Thyroid gland (tissue), 4 donors: Measurements from ENCODE around the gene FKBP2. TPM values are rescaled to one million over a fixed set of nuclear protein-coding genes. Genes with fewer than 3 reads are reported as not detected.

Experiments used
- DNase-seq, 2 donors: peaks; one replicate each; pipeline ENCODE4 v3.0.0-alpha.2; 2019
- H3K27ac ChIP-seq, 3 donors: fragments of 200-600 bp; sonication (generic); 1 replicate in 2 of 3; 2 replicates in 1 of 3; pipeline ENCODE4 v1.5.1; 2016 to 2019; ENCODE audit warnings: mild to moderate bottlenecking in 1 of 3, moderate library complexity in 1 of 3
- H3K27me3 ChIP-seq: fragments of 200-600 bp; sonication (generic); one replicate; pipeline ENCODE4 v1.5.1; 2019
- H3K36me3 ChIP-seq, 2 donors: fragments of 200-600 bp; sonication (generic); one replicate each; pipeline ENCODE4 v1.5.1; 2016 to 2019
- H3K4me1 ChIP-seq, 2 donors: fragments of 200-600 bp; sonication (generic); one replicate each; pipeline ENCODE4 v1.5.1; 2017 to 2019
- H3K4me3 ChIP-seq, 3 donors: fragments of 200-600 bp; sonication (generic); replicated peaks in 1 of 3; 1 replicate in 2 of 3; 2 replicates in 1 of 3; pipeline ENCODE4 v1.5.1; 2016; ENCODE audit warnings: mild to moderate bottlenecking in 1 of 3
- H3K9me3 ChIP-seq: fragments of 200-600 bp; sonication (generic); one replicate; pipeline ENCODE4 v1.5.1; 2017
- CTCF ChIP-seq, 6 experiments: fragments of 200-600 bp in 3 of 6; fragments of 450-650 bp in 3 of 6; sonication (generic) in 3 of 6; IDR thresholded peaks; one replicate each; pipeline ENCODE4 v1.5.1; 2016 to 2019; ENCODE audit warnings: antibody characterized with exemption in 6 of 6, mild to moderate bottlenecking in 2 of 6, inconsistent platforms in 1 of 6, moderate library complexity in 1 of 6
- POLR2A ChIP-seq, 2 donors: fragments of 450-650 bp; IDR thresholded peaks; one replicate each; pipeline ENCODE4 v1.6.1; 2017; ENCODE audit warnings: antibody characterized with exemption in 2 of 2, mild to moderate bottlenecking in 2 of 2, moderate library complexity in 1 of 2
- WGBS, 2 donors: methylation state at CpG; one replicate each; pipeline ENCODE4 v1.1.5; 2017; 5-methylcytosine and 5-hydroxymethylcytosine counted together
- intact Hi-C: fragments of 100-400 bp; cut with DNase I; formaldehyde crosslinking; loops from one replicate; pipeline ENCODE4 v1.15.1; 2023
- total RNA-seq, 4 donors: library from RNA; depleted of rRNA; stranded (reverse); fragments of >200 nt; gene quantifications; one replicate each; pipeline ENCODE4 v1.2.3, GENCODE V29; 2016

The FKBP2 gene
- total RNA-seq, 4 donors from 2014 or later = 107 to 271 (median 196) TPM

- Histone ChIP-seq H3K27me3 (no peaks in the 10 kb centered on the region), H3K27ac (no peak overlapping the region), H3K4me1 (peaks cover 34 to 56% of the 10 kb centered on the region in 2 donors), H3K36me3 (peaks cover 7% of the 10 kb centered on the region in 2 donors), H3K4me3 (no peak overlapping the region), H3K9me3 (no peaks in the 10 kb centered on the region)
- 83 to 87% methylated on average over 8 of the region's 8 CpGs for WGBS, 2 donors
- DNase-seq = no peak
- intact Hi-C loops = no loop called here
- TF ChIP-seq POLR2A (IDR thresholded peaks at IDR 0.05) (no peak), CTCF (IDR thresholded peaks at IDR 0.05) (no peak)
Measured at GRCh38 chr11:64232967-64233315, 8.0 kb upstream of the FKBP2 start.

DNA sequence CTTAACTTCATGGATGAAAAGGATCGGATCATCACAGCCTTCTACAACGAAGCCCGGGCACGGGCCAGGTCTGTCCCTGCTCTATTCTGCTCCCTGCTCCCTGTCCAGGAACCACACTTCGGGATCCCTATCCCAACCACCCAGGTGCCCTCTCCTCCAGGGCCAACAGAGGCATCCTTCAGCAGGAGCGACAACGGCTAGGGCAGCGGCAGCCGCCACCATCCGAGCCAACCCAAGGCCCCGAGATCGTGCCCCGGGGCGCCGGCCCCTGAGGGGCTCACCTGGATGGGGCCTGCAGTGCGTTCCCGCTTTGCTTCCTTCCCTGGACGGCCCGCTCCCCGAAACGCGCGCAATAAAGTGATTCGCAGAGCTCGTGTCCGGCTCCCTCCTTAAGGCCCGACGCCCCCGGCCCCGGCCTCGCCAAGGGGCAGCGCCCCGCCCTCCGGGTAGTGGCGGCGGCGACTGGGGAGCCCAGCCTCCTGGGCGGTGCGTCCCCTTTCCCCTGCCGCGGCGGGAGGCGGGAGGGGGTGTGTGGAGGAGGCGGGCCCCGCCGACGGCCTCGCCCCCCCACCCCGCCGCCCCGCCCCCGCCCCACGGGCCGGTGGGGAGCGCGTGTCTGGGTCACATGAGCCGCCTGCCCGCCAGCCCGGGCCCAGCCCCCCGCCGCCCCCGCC lies 6.8 kb upstream of the FKBP2 start, which contains the start of gene VEGFB:
TSS of gene VEGFB (plus strand) at position 672 of the 674 bp plus-strand sequence. CDS start 250 bp downstream, outside the sequence.
- H3K27ac ChIP-seq = peak within 1 kb of the TSS; percentile 78 to 91 (median 79)

DNA sequence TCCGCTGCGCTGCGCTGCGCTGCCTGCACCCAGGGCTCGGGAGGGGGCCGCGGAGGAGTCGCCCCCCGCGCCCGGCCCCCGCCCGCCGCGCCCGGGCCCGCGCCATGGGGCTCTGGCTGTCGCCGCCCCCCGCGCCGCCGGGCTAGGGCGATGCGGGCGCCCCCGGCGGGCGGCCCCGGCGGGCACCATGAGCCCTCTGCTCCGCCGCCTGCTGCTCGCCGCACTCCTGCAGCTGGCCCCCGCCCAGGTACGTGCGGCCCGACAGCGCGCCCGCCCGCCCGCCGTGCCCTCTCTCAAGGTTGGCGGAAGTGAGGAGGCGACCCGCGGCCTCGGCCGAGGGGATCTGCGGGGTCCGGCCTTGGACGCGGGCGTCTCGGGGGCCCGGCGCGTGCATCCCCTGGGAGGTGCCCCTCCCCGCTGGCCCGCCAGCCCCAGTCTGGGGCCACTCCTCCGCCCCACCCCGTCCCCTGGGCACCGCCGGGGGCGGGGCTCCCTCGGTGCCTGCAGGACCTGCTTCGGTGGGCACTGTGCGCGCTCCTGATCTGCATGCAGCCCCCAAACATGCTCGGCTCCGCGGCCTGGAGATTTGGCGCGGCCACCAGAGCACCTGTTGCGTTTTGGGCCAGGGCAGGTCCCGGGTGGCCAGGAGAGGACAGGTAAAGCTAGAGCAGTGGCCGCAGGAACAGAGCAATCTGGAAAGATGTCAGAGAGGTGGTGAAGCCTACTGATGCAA lies 6.1 kb upstream of the FKBP2 start:
- peak; percentile 72 for DNase-seq
- H3K4me3 ChIP-seq = peak overlapping the region; percentile 23 to 66 (median 29)
- peaks cover 10 to 12% of the 10 kb centered on the region in 2 donors for H3K36me3 ChIP-seq
- H3K9me3 ChIP-seq = no peaks in the 10 kb centered on the region
- WGBS, 2 donors = 4 to 10% methylated on average over 12 to 24 of the region's 80 CpGs
- no peaks in the 10 kb centered on the region for H3K27me3 ChIP-seq
- peaks cover 30 to 49% of the 10 kb centered on the region in 2 donors for H3K4me1 ChIP-seq
- intact Hi-C loops = no loop called here
- TF ChIP-seq CTCF (IDR thresholded peaks at IDR 0.05) (no peak), POLR2A (IDR thresholded peaks at IDR 0.05) (peak in 1 of 2 donors; percentile 72)
- H3K27ac ChIP-seq = peak overlapping the region; percentile 50 to 88 (median 78)

More for the DNA sequence above, 6.8 kb upstream of the FKBP2 start, which contains the start of gene VEGFB:
- DNase-seq = peak; percentile 80 to 81
- H3K4me3 ChIP-seq = peak within 1 kb of the TSS; percentile 40 to 66 (median 66)
- intact Hi-C loops = no loop called here
- peaks cover 34 to 54% of the 10 kb centered on the region in 2 donors for H3K4me1 ChIP-seq
- no peaks in the 10 kb centered on the region for H3K27me3 ChIP-seq
- H3K9me3 ChIP-seq = no peaks in the 10 kb centered on the region
- WGBS, 2 donors = 3 to 5% methylated on average over 6 to 23 of the region's 62 CpGs
- peaks cover 10 to 12% of the 10 kb centered on the region in 2 donors for H3K36me3 ChIP-seq
- peak in 1 of 2 donors; percentile 71 for TF ChIP-seq POLR2A (IDR thresholded peaks at IDR 0.05)
- no peak for TF ChIP-seq CTCF (IDR thresholded peaks at IDR 0.05)

- intact Hi-C loops = no loop called here
- no peaks in the 10 kb centered on the region for H3K27me3 ChIP-seq
- TF ChIP-seq CTCF (IDR thresholded peaks at IDR 0.05) (no peak), POLR2A (IDR thresholded peaks at IDR 0.05) (no peak)
- no peak for DNase-seq
- H3K36me3 ChIP-seq = peaks cover 10 to 12% of the 10 kb centered on the region in 2 donors
- H3K9me3 ChIP-seq = no peaks in the 10 kb centered on the region
- H3K4me3 ChIP-seq = peak overlapping the region in 2 of 3 donors; percentile 23 to 66
- WGBS, 2 donors = 85 to 95% methylated on average over 8 to 10 of the region's 12 CpGs
- H3K4me1 ChIP-seq = peaks cover 35 to 54% of the 10 kb centered on the region in 2 donors
- H3K27ac ChIP-seq = peak overlapping the region; percentile 50 to 88 (median 78)
Measured at GRCh38 chr11:64235437-64236161, 5.3 kb upstream of the FKBP2 start.
